Activated naive CD8-positive, alpha-beta T cell treated with anti-CD3 and anti-CD28 coated beads for 36 hours (primary cell): Measurements from ENCODE around the gene NCBP2L. TPM values are rescaled to one million over a fixed set of nuclear protein-coding genes. Genes with fewer than 3 reads are reported as not detected.

Experiments
- total RNA-seq, 2 experiments: library from RNA; stranded (reverse); gene quantifications; one replicate each; pipeline ENCODE4 v1.2.3, GENCODE V29; 2021

NCBP2L gene
- total RNA-seq, 2 experiments from 2014 or later: not detected

Other genes starting within 250 kb of the NCBP2L start
- gene PRPS1, start 149.2 kb upstream of the NCBP2L start, total RNA-seq: 100 to 1,000 TPM; 123 to 129 TPM
- 10 to 100 TPM; 25.2 to 29.7 TPM for gene TSC22D3, start 1.9 kb upstream of the NCBP2L start, total RNA-seq
- 1 to 10 TPM; 7.6 to 9.3 TPM for gene MID2, start 48.1 kb downstream of the NCBP2L start, total RNA-seq
- not detected for gene TEX13B, start 204.6 kb downstream of the NCBP2L start, total RNA-seq